Stomach (tissue), 4 donors: ENCODE results near the gene SAMD3.

Experiments used
- EP300 ChIP-seq: sonication (generic); formaldehyde crosslinking; IDR thresholded peaks from one replicate; pipeline ENCODE4 v1.6.1; 2017; ENCODE audit warnings: antibody characterized with exemption
- POLR2A ChIP-seq, 4 donors: fragments of 450-650 bp; IDR thresholded peaks; one replicate each; pipeline ENCODE4 v1.6.1; 2016; ENCODE audit warnings: antibody characterized with exemption in 4 of 4, control low read depth in 2 of 4, mild to moderate bottlenecking in 1 of 4, moderate library complexity in 1 of 4
- TF ChIP-seq, protein P1 (sequence below), 7 experiments: fragments of 450-650 bp in 4 of 7; fragments of 200-600 bp in 3 of 7; sonication (generic) in 3 of 7; IDR thresholded peaks; one replicate each; pipeline ENCODE4 v1.5.1; 2016 to 2019; ENCODE audit warnings: antibody characterized with exemption in 7 of 7, control low read depth in 2 of 7, mild to moderate bottlenecking in 1 of 7

DNA sequence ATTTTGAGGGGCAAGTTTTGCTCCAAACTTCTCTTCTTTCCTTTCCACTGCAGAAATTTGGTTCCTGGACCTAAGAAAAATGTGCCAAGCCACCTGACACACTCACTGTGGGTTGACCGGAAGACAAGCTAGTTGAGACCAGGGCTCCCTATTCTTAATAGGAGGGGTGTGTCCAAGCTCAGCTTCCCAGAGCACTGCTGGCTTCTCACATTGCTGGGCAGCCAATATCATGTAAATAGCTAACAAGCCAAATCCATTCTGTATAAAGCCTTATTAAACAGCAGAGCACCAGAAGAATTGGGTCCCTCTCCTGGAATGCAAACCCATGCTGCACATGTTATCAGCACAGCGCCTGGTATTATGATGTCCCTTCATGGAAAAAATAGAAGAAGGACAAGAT lies 17.0 kb upstream of the SAMD3 start:
- TF ChIP-seq, protein P1, sequence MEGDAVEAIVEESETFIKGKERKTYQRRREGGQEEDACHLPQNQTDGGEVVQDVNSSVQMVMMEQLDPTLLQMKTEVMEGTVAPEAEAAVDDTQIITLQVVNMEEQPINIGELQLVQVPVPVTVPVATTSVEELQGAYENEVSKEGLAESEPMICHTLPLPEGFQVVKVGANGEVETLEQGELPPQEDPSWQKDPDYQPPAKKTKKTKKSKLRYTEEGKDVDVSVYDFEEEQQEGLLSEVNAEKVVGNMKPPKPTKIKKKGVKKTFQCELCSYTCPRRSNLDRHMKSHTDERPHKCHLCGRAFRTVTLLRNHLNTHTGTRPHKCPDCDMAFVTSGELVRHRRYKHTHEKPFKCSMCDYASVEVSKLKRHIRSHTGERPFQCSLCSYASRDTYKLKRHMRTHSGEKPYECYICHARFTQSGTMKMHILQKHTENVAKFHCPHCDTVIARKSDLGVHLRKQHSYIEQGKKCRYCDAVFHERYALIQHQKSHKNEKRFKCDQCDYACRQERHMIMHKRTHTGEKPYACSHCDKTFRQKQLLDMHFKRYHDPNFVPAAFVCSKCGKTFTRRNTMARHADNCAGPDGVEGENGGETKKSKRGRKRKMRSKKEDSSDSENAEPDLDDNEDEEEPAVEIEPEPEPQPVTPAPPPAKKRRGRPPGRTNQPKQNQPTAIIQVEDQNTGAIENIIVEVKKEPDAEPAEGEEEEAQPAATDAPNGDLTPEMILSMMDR (IDR thresholded peaks at IDR 0.05), result no peak
- no peak for TF ChIP-seq POLR2A (IDR thresholded peaks at IDR 0.05)
- TF ChIP-seq EP300, result no peak
